Right atrium auricular region (tissue), 2 donors: ENCODE measurements around the gene SORCS3. TPM values are rescaled to one million over a fixed set of nuclear protein-coding genes. Genes with fewer than 3 reads are reported as not detected.

Source experiments
- DNase-seq: peaks from one replicate; pipeline ENCODE4 v3.0.0-alpha.2; 2019; ENCODE audit warnings: low spot score
- H3K27ac ChIP-seq, 2 donors: fragments of 200-600 bp; sonication (generic); 1 replicate in 1 of 2; 2 replicates in 1 of 2; pipeline ENCODE4 v1.5.1; 2016 to 2019
- H3K27me3 ChIP-seq, 2 donors: fragments of 200-600 bp; sonication (generic); one replicate each; pipeline versions ENCODE4 v1.5.1 to v1.6.0; 2017 to 2019
- H3K36me3 ChIP-seq: fragments of 200-600 bp; sonication (generic); one replicate; pipeline ENCODE4 v1.5.1; 2016
- H3K4me1 ChIP-seq, 2 donors: fragments of 200-600 bp; sonication (generic); one replicate each; pipeline versions ENCODE4 v1.5.1 to v1.6.0; 2017 to 2019
- H3K4me3 ChIP-seq, 2 donors: fragments of 200-600 bp; sonication (generic); 1 replicate in 1 of 2; 2 replicates in 1 of 2; pipeline ENCODE4 v1.5.1; 2017 to 2019; ENCODE audit warnings: mild to moderate bottlenecking in 1 of 2, moderate library complexity in 1 of 2
- H3K9me3 ChIP-seq, 2 donors: fragments of 200-600 bp; sonication (generic); one replicate each; pipeline ENCODE4 v1.5.1; 2019
- total RNA-seq, 2 donors: library from RNA; depleted of rRNA; stranded (reverse); fragments of >200 nt; gene quantifications; one replicate each; pipeline ENCODE4 v1.1.0, GENCODE V29; 2016
- TF ChIP-seq, protein P1 (sequence below), 2 donors: fragments of 200-600 bp; sonication (generic); IDR thresholded peaks; one replicate each; pipeline ENCODE4 v1.5.1; 2019; ENCODE audit warnings: antibody characterized with exemption in 2 of 2

SORCS3 gene
- total RNA-seq, 2 donors from 2014 or later = 0.07 TPM; not detected in 1

DNA sequence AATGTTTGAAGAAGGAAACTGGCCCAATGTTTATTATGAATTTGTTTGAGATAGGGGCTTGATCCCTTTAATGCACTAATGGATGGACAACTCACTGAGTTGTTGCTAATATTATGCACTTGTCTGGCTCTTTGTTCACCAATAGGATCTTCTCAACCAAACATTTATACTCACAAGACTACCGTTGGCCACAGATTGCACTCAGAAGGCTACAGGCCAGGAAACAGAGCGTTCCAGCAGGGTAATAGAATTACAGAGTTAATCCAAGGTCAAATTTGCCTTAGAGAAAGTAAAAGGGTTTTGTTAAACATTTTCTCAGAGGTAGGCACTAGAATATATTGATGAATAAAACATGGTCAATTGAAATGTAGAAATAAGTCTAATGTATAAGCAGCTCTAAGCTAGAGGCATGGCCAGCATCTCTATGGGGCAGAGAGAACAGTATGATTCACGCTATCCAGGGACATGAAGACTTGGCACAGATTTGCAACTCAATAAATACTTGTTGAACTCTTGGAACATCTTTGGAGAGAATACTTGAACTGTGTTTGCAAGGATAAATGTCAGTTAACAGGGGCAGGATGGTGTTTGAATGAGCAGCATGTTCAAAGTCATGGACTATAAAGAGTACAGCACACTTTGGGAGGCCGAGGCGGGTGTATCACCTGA lies 606.9 kb downstream of the SORCS3 start:
- Histone ChIP-seq H3K27ac (no peak overlapping the region), H3K9me3 (no peaks in the 10 kb centered on the region), H3K4me1 (no peaks in the 10 kb centered on the region), H3K36me3 (no peaks in the 10 kb centered on the region), H3K4me3 (no peak overlapping the region), H3K27me3 (no peaks in the 10 kb centered on the region)
- TF ChIP-seq, protein P1, sequence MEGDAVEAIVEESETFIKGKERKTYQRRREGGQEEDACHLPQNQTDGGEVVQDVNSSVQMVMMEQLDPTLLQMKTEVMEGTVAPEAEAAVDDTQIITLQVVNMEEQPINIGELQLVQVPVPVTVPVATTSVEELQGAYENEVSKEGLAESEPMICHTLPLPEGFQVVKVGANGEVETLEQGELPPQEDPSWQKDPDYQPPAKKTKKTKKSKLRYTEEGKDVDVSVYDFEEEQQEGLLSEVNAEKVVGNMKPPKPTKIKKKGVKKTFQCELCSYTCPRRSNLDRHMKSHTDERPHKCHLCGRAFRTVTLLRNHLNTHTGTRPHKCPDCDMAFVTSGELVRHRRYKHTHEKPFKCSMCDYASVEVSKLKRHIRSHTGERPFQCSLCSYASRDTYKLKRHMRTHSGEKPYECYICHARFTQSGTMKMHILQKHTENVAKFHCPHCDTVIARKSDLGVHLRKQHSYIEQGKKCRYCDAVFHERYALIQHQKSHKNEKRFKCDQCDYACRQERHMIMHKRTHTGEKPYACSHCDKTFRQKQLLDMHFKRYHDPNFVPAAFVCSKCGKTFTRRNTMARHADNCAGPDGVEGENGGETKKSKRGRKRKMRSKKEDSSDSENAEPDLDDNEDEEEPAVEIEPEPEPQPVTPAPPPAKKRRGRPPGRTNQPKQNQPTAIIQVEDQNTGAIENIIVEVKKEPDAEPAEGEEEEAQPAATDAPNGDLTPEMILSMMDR (IDR thresholded peaks at IDR 0.05) = no peak
- DNase-seq = no peak

DNA sequence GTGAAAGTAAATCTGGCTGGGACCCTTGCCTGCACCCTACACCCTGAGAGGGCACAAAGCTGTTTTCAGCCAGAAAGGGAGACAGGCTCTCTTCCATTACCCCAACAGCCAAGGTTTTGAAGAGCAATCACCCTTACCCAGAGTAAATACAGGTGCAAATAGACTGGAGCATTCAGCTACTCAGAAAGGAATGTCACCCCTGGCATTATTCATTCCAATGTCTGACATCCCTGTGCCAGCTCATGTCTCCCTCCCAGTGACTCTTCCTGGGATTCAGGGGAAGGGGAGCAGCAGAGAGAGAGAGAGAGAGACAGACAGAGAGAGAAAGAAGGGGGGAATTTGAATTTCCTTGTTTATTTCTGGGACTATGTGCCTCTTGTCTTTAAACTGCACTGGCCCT lies 611.8 kb downstream of the SORCS3 start:
- Histone ChIP-seq H3K27ac (no peak overlapping the region), H3K4me3 (no peak overlapping the region), H3K9me3 (no peaks in the 10 kb centered on the region), H3K36me3 (no peaks in the 10 kb centered on the region), H3K4me1 (no peaks in the 10 kb centered on the region), H3K27me3 (no peaks in the 10 kb centered on the region)
- TF ChIP-seq, protein P1 (IDR thresholded peaks at IDR 0.05) = no peak
- DNase-seq = no peak

DNA sequence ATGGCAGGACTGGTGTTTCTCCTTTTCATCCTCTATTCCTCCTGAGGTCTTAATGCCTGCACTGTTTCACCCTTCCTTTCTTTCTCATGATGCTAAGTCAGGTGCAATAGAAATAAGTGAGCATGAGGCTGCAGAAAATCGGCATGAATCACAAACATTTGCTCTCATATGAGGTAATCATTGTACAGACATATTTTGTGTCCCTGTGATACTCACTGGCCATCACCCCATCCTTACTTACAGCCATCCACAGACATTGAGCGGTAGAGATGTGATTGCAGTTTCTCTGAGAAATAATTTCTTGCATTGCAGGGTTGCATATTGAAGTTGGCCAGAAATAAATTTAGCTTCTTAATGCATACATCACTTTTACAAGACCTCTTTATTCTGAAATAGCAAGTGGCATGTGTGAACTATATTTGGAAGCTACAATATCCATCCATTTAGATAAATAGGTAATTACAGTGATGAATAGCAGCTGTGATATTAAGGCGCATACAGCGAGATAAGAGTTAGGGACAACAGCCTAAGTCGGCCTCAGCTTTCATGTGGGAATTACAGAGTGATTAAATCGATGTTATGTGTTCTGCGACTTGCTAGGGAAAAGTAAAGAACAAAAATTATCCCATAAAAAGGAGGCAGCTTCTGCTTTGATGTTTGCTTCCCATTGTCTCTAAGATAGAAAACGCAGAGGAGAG lies 612.6 kb downstream of the SORCS3 start:
- no peak overlapping the region for H3K4me3 ChIP-seq
- no peaks in the 10 kb centered on the region for H3K36me3 ChIP-seq
- no peaks in the 10 kb centered on the region for H3K4me1 ChIP-seq
- no peak overlapping the region for H3K27ac ChIP-seq
- no peak for DNase-seq
- H3K9me3 ChIP-seq = no peaks in the 10 kb centered on the region
- TF ChIP-seq, protein P1 (IDR thresholded peaks at IDR 0.05) = no peak
- no peaks in the 10 kb centered on the region for H3K27me3 ChIP-seq

DNA sequence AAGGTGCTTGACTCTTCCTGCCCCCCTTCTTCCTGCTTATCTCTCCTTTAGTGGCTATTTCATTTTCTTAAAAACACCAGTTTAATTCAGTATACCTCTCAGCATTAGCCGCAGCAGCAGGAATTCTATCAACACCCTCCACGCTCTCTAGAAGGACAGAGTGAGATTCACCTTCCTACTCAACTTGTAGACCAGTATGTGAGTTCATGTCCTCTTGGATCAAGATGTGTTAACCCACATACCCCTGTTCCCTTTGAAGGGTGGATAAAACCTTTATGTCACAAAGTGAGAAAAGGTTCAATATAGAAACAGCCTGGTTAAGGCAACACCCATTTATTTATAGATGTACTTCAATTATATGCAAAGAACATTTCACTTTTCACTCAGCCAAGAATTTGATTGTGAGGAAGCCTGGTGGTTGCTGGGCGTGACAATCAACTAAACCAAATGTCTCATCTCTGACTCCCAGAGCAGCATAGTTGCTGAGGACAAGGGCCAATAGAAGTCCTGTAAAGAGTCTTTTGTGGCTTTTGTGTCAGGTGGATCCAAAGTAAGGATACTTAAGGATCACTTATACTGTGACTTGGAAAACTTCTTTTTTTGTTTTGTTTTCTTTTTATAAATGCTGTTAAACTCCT lies 617.1 kb downstream of the SORCS3 start:
- Histone ChIP-seq H3K9me3 (no peaks in the 10 kb centered on the region), H3K36me3 (no peaks in the 10 kb centered on the region), H3K27me3 (no peaks in the 10 kb centered on the region), H3K4me3 (no peak overlapping the region), H3K27ac (no peak overlapping the region), H3K4me1 (no peaks in the 10 kb centered on the region)
- TF ChIP-seq, protein P1 (IDR thresholded peaks at IDR 0.05) = no peak
- no peak for DNase-seq

DNA sequence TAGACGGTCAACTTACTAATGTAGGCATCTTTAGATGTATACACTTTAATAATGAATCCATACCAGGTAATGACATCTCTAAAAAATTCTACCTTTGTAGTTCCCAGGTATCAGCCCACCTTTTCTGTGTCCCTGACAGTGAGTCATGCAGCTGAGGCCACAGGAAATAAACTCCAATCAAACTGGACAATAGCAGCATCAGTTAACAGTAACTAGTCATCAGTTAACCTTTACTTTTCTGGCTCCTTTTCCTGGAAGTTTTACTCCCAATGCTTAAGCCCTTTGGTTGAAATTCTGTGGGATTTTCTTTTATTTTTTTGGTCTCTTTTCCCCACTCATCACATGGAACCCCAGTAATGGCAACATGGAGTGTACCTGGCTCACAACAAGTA lies 617.6 kb downstream of the SORCS3 start:
- H3K4me3 ChIP-seq = no peak overlapping the region
- no peak overlapping the region for H3K27ac ChIP-seq
- H3K9me3 ChIP-seq = no peaks in the 10 kb centered on the region
- TF ChIP-seq, protein P1 (IDR thresholded peaks at IDR 0.05) = no peak
- H3K27me3 ChIP-seq = no peaks in the 10 kb centered on the region
- no peaks in the 10 kb centered on the region for H3K36me3 ChIP-seq
- DNase-seq = no peak
- H3K4me1 ChIP-seq = no peaks in the 10 kb centered on the region
